ENCODE results near the gene CLCA2.

Gene CLCA2

DNA sequence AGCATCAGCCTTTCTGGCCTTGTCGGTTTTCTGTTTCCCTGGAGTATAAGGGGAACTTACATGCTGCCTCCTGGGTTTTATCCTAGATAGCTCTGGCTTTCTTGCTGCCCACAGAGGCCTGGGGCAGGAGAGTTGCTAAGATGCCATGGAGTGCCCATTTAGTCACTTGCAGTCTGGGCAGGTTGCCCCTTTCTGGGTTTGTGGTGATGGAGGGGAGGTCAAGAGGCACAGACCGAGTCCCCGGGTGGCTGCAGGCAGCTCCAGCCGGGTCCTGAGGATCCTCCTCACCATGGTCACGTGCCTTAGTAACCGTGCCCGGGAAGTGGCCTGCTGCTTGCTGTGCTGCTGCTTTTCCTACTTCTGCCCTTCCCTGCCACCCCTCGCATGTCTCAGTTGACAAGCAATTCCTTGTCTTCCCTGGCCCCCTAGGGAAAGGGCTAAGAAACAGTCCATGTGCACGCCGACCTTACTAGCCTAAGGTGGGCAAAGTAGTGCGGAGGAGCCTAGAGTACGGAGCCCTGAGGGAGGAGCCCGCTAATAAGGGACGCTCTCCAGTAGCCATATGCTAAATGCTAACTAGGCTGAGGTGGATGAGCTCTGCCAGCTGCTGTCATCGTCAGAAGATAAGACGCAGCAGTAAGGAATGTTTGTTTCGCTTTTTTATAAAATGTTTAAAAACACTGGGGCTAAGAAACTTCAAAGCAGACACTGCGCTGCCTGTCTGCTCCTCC, 79.6 kb downstream of the CLCA2 start:
- no peaks in the 10 kb centered on the region for H3K9me3 Mint-ChIP-seq (ENCODE audit: low read depth)
- H3K4me3 Mint-ChIP-seq: peak overlapping the region; percentile 86
- H3K27ac Mint-ChIP-seq: no peak overlapping the region
- H3K36me3 Mint-ChIP-seq: no peaks in the 10 kb centered on the region
- peaks cover 5% of the 10 kb centered on the region for H3K4me1 Mint-ChIP-seq (ENCODE audit: low read depth)
- H3K27me3 Mint-ChIP-seq: peaks cover 4% of the 10 kb centered on the region

DNA sequence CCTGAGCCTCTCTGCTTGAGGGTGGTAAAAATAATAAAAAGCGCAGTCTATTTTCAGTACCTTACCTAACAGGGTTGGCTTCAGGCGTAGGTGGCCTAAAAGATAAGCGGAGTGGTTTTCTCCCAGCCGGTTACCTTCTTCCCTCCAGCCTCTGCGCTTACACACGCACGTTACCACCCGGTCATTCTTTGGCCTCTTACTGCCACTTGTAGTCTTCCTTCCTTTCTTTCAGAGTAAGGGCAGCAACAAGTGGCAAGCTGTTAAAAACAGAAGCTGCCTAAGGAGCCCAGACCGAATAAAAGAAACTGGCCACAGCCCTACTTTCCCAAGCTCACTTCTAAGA, 80.1 kb downstream of the CLCA2 start:
- no peak overlapping the region for H3K27ac Mint-ChIP-seq
- H3K36me3 Mint-ChIP-seq: no peaks in the 10 kb centered on the region
- H3K27me3 Mint-ChIP-seq: peaks cover 6% of the 10 kb centered on the region

DNA sequence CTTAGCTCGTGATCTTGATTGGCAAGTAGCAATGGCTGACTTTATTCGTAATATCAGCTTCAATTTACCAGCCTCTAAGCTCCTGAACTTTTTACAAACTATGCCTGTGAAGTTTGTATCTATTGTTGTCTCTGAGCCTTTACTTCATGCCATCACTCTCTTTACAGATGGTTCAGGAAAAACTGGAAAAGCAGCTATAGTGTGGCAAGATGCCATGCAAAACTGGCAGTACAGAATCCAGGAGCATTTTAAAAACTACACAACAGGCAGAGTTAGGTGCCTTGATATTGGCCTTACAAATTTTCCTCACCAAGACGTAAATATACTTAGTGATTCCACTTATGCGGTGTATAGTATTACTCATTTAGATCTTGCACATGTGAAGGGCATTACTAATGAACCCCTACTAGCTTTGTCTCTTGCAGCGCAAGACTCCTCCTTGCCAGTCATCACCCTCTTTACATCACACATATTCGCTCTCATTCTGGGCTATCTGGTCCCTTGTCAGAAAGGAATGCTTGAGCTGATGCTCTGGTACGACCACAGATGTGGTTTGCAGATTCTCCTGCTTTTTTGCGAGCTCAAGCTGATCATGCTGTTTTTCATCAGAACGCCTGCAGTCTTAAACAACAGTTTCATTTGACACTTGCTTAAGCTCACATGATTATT, 81.1 kb downstream of the CLCA2 start:
- no peak overlapping the region for H3K4me3 Mint-ChIP-seq

More for the DNA sequence above, 80.1 kb downstream of the CLCA2 start:
- peaks cover 5% of the 10 kb centered on the region for H3K4me1 Mint-ChIP-seq (ENCODE audit: low read depth)
- H3K9me3 Mint-ChIP-seq (ENCODE audit: low read depth): no peaks in the 10 kb centered on the region
- H3K4me3 Mint-ChIP-seq: no peak overlapping the region

DNA sequence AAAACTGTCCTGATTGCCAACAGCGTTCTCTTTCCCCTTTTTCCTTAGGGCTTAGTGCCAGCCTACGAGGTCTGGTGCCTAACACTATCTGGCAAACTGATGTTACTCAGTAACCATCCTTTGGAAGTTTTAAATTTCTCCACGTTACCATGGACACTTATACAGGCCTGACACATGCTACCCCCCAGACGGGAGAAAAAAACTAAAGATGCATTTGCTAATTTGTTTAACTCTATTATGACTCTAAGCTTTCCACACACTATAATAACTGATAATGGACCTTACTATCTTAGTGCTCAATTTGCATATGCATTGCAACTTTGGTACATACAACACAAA, 81.6 kb downstream of the CLCA2 start:
- H3K4me3 Mint-ChIP-seq: no peak overlapping the region
- H3K27ac Mint-ChIP-seq: no peak overlapping the region
- no peaks in the 10 kb centered on the region for H3K9me3 Mint-ChIP-seq (ENCODE audit: low read depth)

More for the DNA sequence above, 81.1 kb downstream of the CLCA2 start:
- no peaks in the 10 kb centered on the region for H3K36me3 Mint-ChIP-seq
- H3K4me1 Mint-ChIP-seq (ENCODE audit: low read depth): peaks cover 5% of the 10 kb centered on the region
- no peaks in the 10 kb centered on the region for H3K9me3 Mint-ChIP-seq (ENCODE audit: low read depth)
- no peak overlapping the region for H3K27ac Mint-ChIP-seq
- peaks cover 6% of the 10 kb centered on the region for H3K27me3 Mint-ChIP-seq

More for the DNA sequence above, 81.6 kb downstream of the CLCA2 start:
- Mint-ChIP-seq H3K36me3 (no peaks in the 10 kb centered on the region), H3K4me1 (ENCODE audit: low read depth) (peaks cover 5% of the 10 kb centered on the region), H3K27me3 (peaks cover 6% of the 10 kb centered on the region)

All from activated naive CD8-positive, alpha-beta T cell (primary cell).